ENCODE results near the gene MMP28.

GRCh38 chr17:35843698-35844097 is 48.3 kb upstream of the MMP28 start:
- TF ChIP-seq CTCF (IDR thresholded peaks at IDR 0.05; ENCODE audit: insufficient read depth, low read length, poor library complexity, severe bottlenecking) (no peak), EZH2phosphoT487 (conservative IDR thresholded peaks at IDR 0.05; ENCODE audit: low read length) (no peak)
